Left forelimb (tissue), 1 donor: ENCODE results near the gene MFRP.

Experiments used
- DNase-seq: peaks from one replicate; pipeline ENCODE4 v3.0.0-alpha.2; 2018; ENCODE audit warnings: low spot score

The MFRP gene

GRCh38 chr11:119318240-119319135 lies 28.0 kb downstream of the MFRP start:
- DNase-seq, result no peak

GRCh38 chr11:119317592-119318239 lies 28.8 kb downstream of the MFRP start:
- no peak for DNase-seq

GRCh38 chr11:119316729-119317591 lies 29.5 kb downstream of the MFRP start, which contains the start of gene MCAM:
TSS of gene MCAM (minus strand) at chr11:119317130. CDS start at chr11:119317101, 29 bp downstream.
- DNase-seq, result no peak

GRCh38 chr11:119316016-119316728 lies 30.3 kb downstream of the MFRP start:
- DNase-seq, result no peak

GRCh38 chr11:119315131-119316015 lies 31.1 kb downstream of the MFRP start:
- DNase-seq, result no peak

GRCh38 chr11:119314726-119315125 lies 31.8 kb downstream of the MFRP start:
- no peak for DNase-seq

- no peak for DNase-seq
Observed at GRCh38 chr11:119310682-119311052, 35.8 kb downstream of the MFRP start.

- no peak for DNase-seq
Observed at GRCh38 chr11:119309953-119310681, 36.4 kb downstream of the MFRP start.

- no peak for DNase-seq
Observed at GRCh38 chr11:119309411-119309810, 37.1 kb downstream of the MFRP start.

GRCh38 chr11:119307974-119308373 lies 38.5 kb downstream of the MFRP start:
- DNase-seq, result no peak

GRCh38 chr11:119307219-119307618 lies 39.3 kb downstream of the MFRP start:
- DNase-seq, result no peak

GRCh38 chr11:119306373-119306890 lies 40.1 kb downstream of the MFRP start:
- no peak for DNase-seq

- no peak for DNase-seq
Observed at GRCh38 chr11:119305556-119306372, 40.7 kb downstream of the MFRP start.

- DNase-seq, result no peak
Observed at GRCh38 chr11:119303227-119303718, 43.2 kb downstream of the MFRP start.

- no peak for DNase-seq
Observed at GRCh38 chr11:119300198-119300964, 46.1 kb downstream of the MFRP start.

GRCh38 chr11:119299416-119299815 lies 47.1 kb downstream of the MFRP start:
- no peak for DNase-seq

- no peak for DNase-seq
Observed at GRCh38 chr11:119298726-119299125, 47.8 kb downstream of the MFRP start.

GRCh38 chr11:119297938-119298337 lies 48.6 kb downstream of the MFRP start:
- no peak for DNase-seq
